H9 (cell line): Measurements from ENCODE around the gene EPB41L5. TPM values are rescaled to one million over a fixed set of nuclear protein-coding genes. Genes with fewer than 3 reads are reported as not detected.

Source experiments
- DNase-seq: peaks from one replicate; pipeline ENCODE4 v3.0.0-alpha.2; 2017
- H2AFZ ChIP-seq: one replicate; pipeline ENCODE4 v1.6.1; 2013; ENCODE audit warnings: mild to moderate bottlenecking, low read length, control low read depth, moderate library complexity
- H2AK5ac ChIP-seq: 2 replicates; pipeline ENCODE4 v1.6.1; 2013; ENCODE audit warnings: low read length, control low read depth, mixed read lengths; ENCODE audit not compliant: insufficient read length
- H2BK120ac ChIP-seq: one replicate; pipeline ENCODE4 v1.6.1; 2013; ENCODE audit warnings: low read depth, mild to moderate bottlenecking, low read length, control low read depth, inconsistent platforms; ENCODE audit not compliant: poor library complexity, severe bottlenecking
- H2BK12ac ChIP-seq: 2 replicates; pipeline ENCODE4 v1.6.1; 2013; ENCODE audit warnings: low read length, control low read depth, mixed read lengths, low read depth; ENCODE audit not compliant: insufficient read length
- H2BK15ac ChIP-seq: 2 replicates; pipeline ENCODE4 v1.6.1; 2013; ENCODE audit warnings: low read depth, low read length, control low read depth
- H2BK20ac ChIP-seq: one replicate; pipeline ENCODE4 v1.6.1; 2013; ENCODE audit warnings: low read depth, mild to moderate bottlenecking, low read length, control low read depth, inconsistent platforms; ENCODE audit not compliant: poor library complexity, severe bottlenecking
- H2BK5ac ChIP-seq: 2 replicates; pipeline ENCODE4 v1.6.1; 2013; ENCODE audit warnings: low read length, control low read depth, mixed read lengths; ENCODE audit not compliant: insufficient read length
- H3K14ac ChIP-seq: 2 replicates; pipeline ENCODE4 v1.6.1; 2013; ENCODE audit warnings: low read length, control low read depth; ENCODE audit not compliant: insufficient read depth
- H3K18ac ChIP-seq: 2 replicates; pipeline ENCODE4 v1.6.1; 2013; ENCODE audit warnings: low read depth, mild to moderate bottlenecking, mixed read lengths, low read length, control low read depth; ENCODE audit not compliant: insufficient read length
- H3K23ac ChIP-seq: 2 replicates; pipeline ENCODE4 v1.6.1; 2013; ENCODE audit warnings: low read length, control low read depth, mixed read lengths, low read depth; ENCODE audit not compliant: insufficient read length
- H3K23me2 ChIP-seq: 2 replicates; pipeline ENCODE4 v1.6.1; 2013; ENCODE audit warnings: low read depth, mild to moderate bottlenecking, mixed read lengths, low read length, control low read depth; ENCODE audit not compliant: insufficient read length, poor library complexity, severe bottlenecking
- H3K27ac ChIP-seq: 2 replicates; pipeline ENCODE4 v1.5.1; 2013; ENCODE audit warnings: low read length, control low read depth, mixed read lengths, low read depth; ENCODE audit not compliant: insufficient read length
- H3K27me3 ChIP-seq: 2 replicates; pipeline ENCODE4 v1.6.1; 2013; ENCODE audit warnings: low read length, control low read depth, inconsistent platforms; ENCODE audit not compliant: insufficient read depth
- H3K4ac ChIP-seq: 2 replicates; pipeline ENCODE4 v1.6.1; 2013; ENCODE audit warnings: low read depth, mild to moderate bottlenecking, control low read depth, inconsistent platforms, low read length, moderate library complexity
- H3K4me1 ChIP-seq: 2 replicates; pipeline ENCODE4 v1.6.1; 2013; ENCODE audit warnings: low read length, control low read depth, inconsistent platforms; ENCODE audit not compliant: insufficient read depth
- H3K4me2 ChIP-seq: 2 replicates; pipeline ENCODE4 v1.6.1; 2013; ENCODE audit warnings: low read length, control low read depth, mixed read lengths; ENCODE audit not compliant: insufficient read length, insufficient read depth
- H3K56ac ChIP-seq: 2 replicates; pipeline ENCODE4 v1.6.1; 2013; ENCODE audit warnings: low read depth, mild to moderate bottlenecking, mixed read lengths, low read length, control low read depth; ENCODE audit not compliant: insufficient read length
- H3K79me1 ChIP-seq: 2 replicates; pipeline ENCODE4 v1.6.1; 2013; ENCODE audit warnings: low read depth, mild to moderate bottlenecking, moderate library complexity, low read length, control low read depth, inconsistent platforms; ENCODE audit not compliant: insufficient read depth, poor library complexity, severe bottlenecking
- H3K79me2 ChIP-seq: 2 replicates; pipeline ENCODE4 v1.6.1; 2013; ENCODE audit warnings: low read length, control low read depth, inconsistent platforms; ENCODE audit not compliant: insufficient read depth
- H3K9ac ChIP-seq: 2 replicates; pipeline ENCODE4 v1.6.1; 2013; ENCODE audit warnings: low read length, control low read depth, mixed read lengths; ENCODE audit not compliant: insufficient read length; ENCODE audit errors: extremely low read depth
- H3K9me3 ChIP-seq: one replicate; pipeline ENCODE4 v1.6.1; 2013; ENCODE audit warnings: low read depth, low read length, inconsistent platforms; ENCODE audit not compliant: control insufficient read depth
- H3T11ph ChIP-seq: one replicate; pipeline ENCODE4 v1.6.1; 2013; ENCODE audit warnings: mild to moderate bottlenecking, low read length, control low read depth, inconsistent platforms
- H4K20me1 ChIP-seq: one replicate; pipeline ENCODE4 v1.6.1; 2013; ENCODE audit not compliant: control insufficient read depth, insufficient read length, insufficient read depth
- H4K5ac ChIP-seq: 2 replicates; pipeline ENCODE4 v1.6.1; 2013; ENCODE audit warnings: low read depth, mild to moderate bottlenecking, mixed read lengths, low read length, control low read depth; ENCODE audit not compliant: insufficient read length
- H4K8ac ChIP-seq: replicated peaks from 2 replicates; pipeline ENCODE4 v1.6.1; 2013; ENCODE audit warnings: low read length, control low read depth, mixed read lengths, low read depth; ENCODE audit not compliant: insufficient read length
- H4K91ac ChIP-seq: 2 replicates; pipeline ENCODE4 v1.6.1; 2013; ENCODE audit warnings: low read depth, mild to moderate bottlenecking, moderate library complexity, mixed read lengths, low read length, control low read depth; ENCODE audit not compliant: insufficient read length
- H3K27ac Mint-ChIP-seq, 3 experiments: 2 replicates in 2 of 3; 3 replicates in 1 of 3; pipeline ENCODE4 v1.8.0; 2020 to 2021; ENCODE audit warnings: mixed read lengths in 3 of 3, mild to moderate bottlenecking in 1 of 3, moderate library complexity in 1 of 3
- H3K27me3 Mint-ChIP-seq: 2 replicates; pipeline ENCODE4 v1.8.0; 2021; ENCODE audit warnings: low read depth, mild to moderate bottlenecking, moderate library complexity, mixed read lengths
- H3K36me3 Mint-ChIP-seq, 3 experiments: 2 replicates in 2 of 3; 3 replicates in 1 of 3; pipeline ENCODE4 v1.8.0; 2020 to 2021; ENCODE audit warnings: low read depth in 3 of 3, mixed read lengths in 3 of 3; ENCODE audit not compliant: insufficient read depth in 1 of 3
- H3K4me1 Mint-ChIP-seq, 2 experiments: 2 replicates each; pipeline ENCODE4 v1.8.0; 2020; ENCODE audit warnings: mixed read lengths in 2 of 2
- H3K4me3 Mint-ChIP-seq, 2 experiments: 2 replicates in 1 of 2; 3 replicates in 1 of 2; pipeline ENCODE4 v1.8.0; 2020 to 2021; ENCODE audit warnings: mild to moderate bottlenecking in 2 of 2, mixed read lengths in 2 of 2, moderate library complexity in 1 of 2
- H3K9me3 Mint-ChIP-seq, 2 experiments: 2 replicates in 1 of 2; 3 replicates in 1 of 2; pipeline ENCODE4 v1.8.0; 2020; ENCODE audit warnings: mild to moderate bottlenecking in 2 of 2, mixed read lengths in 2 of 2, moderate library complexity in 1 of 2
- CTCF ChIP-seq: fragments of 200-600 bp; sonication (generic); conservative IDR thresholded peaks from 3 replicates; pipeline ENCODE4 v1.8.0; 2021; ENCODE audit warnings: antibody characterized with exemption, mild to moderate bottlenecking
- total RNA-seq: library from RNA; stranded (reverse); gene quantifications from 2 replicates; pipeline ENCODE4 v1.2.1, GENCODE V29; 2021

The EPB41L5 gene
- total RNA-seq, 1 experiment from 2014 or later: 40.4 TPM

- no peak overlapping the region for H3K14ac ChIP-seq
- H4K20me1 ChIP-seq: no peaks in the 10 kb centered on the region
- no peak overlapping the region for H2BK15ac ChIP-seq
- H3K27me3 Mint-ChIP-seq: no peaks in the 10 kb centered on the region
- H3K36me3 Mint-ChIP-seq: peaks cover 2 to 7% (median 4%) of the 10 kb centered on the region in 3 experiments; a peak in 4 of 7 replicates
- H3K9me3 ChIP-seq: no peaks in the 10 kb centered on the region
- no peak overlapping the region for H3K27ac ChIP-seq
- H4K91ac ChIP-seq: no peak overlapping the region
- H2BK20ac ChIP-seq: no peak overlapping the region
- no peaks in the 10 kb centered on the region for H3K79me2 ChIP-seq
- no peaks in the 10 kb centered on the region for H3K23me2 ChIP-seq
- TF ChIP-seq CTCF: no peak
- H3K4ac ChIP-seq: no peak overlapping the region
- H3K4me3 Mint-ChIP-seq: no peak overlapping the region
- no peak overlapping the region for H3K56ac ChIP-seq
- DNase-seq: no peak
- no peaks in the 10 kb centered on the region for H3K27me3 ChIP-seq
- no peaks in the 10 kb centered on the region for H3K4me1 ChIP-seq
- H3K18ac ChIP-seq: no peak overlapping the region
- no peaks in the 10 kb centered on the region for H3K4me1 Mint-ChIP-seq
- H3K4me2 ChIP-seq: no peak overlapping the region
- no peaks in the 10 kb centered on the region for H3K79me1 ChIP-seq
- H2BK12ac ChIP-seq: no peak overlapping the region
- H4K5ac ChIP-seq: no peak overlapping the region
- H3K9me3 Mint-ChIP-seq: no peaks in the 10 kb centered on the region; a peak in 1 of 5 replicates
- H2BK5ac ChIP-seq: no peak overlapping the region
- no peak overlapping the region for H4K8ac ChIP-seq
- no peak overlapping the region for H3K9ac ChIP-seq
- H2AK5ac ChIP-seq: no peak overlapping the region
- H3T11ph ChIP-seq: no peak overlapping the region
- H2BK120ac ChIP-seq: no peak overlapping the region
- no peak overlapping the region for H2AFZ ChIP-seq
- no peak overlapping the region for H3K27ac Mint-ChIP-seq
- no peak overlapping the region for H3K23ac ChIP-seq
Measured at GRCh38 chr2:119981896-119982295, 31.0 kb upstream of the EPB41L5 start.
